GM06990 (cell line): Measurements from ENCODE around the gene GPR161.

ENCODE experiments used
- DNase-seq: peaks from one replicate; pipeline ENCODE4 v3.0.0-alpha.2; 2011; ENCODE audit not compliant: insufficient read length; ENCODE audit errors: extremely low read depth
- H3K27me3 ChIP-seq: replicated peaks from 2 replicates; pipeline ENCODE4 v1.6.0; 2011; ENCODE audit warnings: low read length; ENCODE audit not compliant: control insufficient read depth, insufficient read depth
- H3K36me3 ChIP-seq: 2 replicates; pipeline ENCODE4 v1.5.1; 2011; ENCODE audit warnings: low read length; ENCODE audit not compliant: control insufficient read depth, insufficient read depth
- H3K4me3 ChIP-seq: replicated peaks from 2 replicates; pipeline ENCODE4 v1.5.1; 2011; ENCODE audit warnings: low read depth, mild to moderate bottlenecking, control low read depth, low read length
- TF ChIP-seq, protein P1 (sequence below): IDR thresholded peaks from 2 replicates; pipeline ENCODE4 v1.5.1; 2011; ENCODE audit warnings: low read length, control low read depth, mild to moderate bottlenecking, inconsistent platforms; ENCODE audit not compliant: insufficient read depth, poor library complexity, severe bottlenecking

The GPR161 gene

DNA sequence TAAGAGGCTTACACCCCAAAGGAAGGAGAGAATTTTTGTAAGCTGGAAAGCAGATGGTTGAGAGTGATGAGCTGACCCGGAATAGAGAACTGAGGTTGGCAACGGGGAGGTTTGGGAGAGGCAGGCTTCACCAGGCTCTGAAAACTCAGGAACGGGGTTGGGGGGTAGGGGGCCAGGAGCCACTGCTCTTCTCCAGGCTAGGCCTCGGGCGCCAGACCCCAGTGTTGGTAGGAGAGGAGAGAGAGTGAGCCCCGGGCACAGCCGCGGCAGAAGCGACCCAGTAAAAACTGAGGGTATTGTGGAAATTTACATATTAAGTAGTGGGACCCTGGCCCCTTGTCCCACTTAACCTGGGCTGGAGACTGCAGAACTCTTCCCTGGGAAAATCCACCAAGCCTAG lies 45.7 kb downstream of the GPR161 start:
- TF ChIP-seq, protein P1, sequence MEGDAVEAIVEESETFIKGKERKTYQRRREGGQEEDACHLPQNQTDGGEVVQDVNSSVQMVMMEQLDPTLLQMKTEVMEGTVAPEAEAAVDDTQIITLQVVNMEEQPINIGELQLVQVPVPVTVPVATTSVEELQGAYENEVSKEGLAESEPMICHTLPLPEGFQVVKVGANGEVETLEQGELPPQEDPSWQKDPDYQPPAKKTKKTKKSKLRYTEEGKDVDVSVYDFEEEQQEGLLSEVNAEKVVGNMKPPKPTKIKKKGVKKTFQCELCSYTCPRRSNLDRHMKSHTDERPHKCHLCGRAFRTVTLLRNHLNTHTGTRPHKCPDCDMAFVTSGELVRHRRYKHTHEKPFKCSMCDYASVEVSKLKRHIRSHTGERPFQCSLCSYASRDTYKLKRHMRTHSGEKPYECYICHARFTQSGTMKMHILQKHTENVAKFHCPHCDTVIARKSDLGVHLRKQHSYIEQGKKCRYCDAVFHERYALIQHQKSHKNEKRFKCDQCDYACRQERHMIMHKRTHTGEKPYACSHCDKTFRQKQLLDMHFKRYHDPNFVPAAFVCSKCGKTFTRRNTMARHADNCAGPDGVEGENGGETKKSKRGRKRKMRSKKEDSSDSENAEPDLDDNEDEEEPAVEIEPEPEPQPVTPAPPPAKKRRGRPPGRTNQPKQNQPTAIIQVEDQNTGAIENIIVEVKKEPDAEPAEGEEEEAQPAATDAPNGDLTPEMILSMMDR = no peak
- Histone ChIP-seq H3K4me3 (no peak overlapping the region), H3K36me3 (no peaks in the 10 kb centered on the region), H3K27me3 (peaks cover 2% of the 10 kb centered on the region; the same call in 1 of the 2 replicates)
- DNase-seq = no peak

DNA sequence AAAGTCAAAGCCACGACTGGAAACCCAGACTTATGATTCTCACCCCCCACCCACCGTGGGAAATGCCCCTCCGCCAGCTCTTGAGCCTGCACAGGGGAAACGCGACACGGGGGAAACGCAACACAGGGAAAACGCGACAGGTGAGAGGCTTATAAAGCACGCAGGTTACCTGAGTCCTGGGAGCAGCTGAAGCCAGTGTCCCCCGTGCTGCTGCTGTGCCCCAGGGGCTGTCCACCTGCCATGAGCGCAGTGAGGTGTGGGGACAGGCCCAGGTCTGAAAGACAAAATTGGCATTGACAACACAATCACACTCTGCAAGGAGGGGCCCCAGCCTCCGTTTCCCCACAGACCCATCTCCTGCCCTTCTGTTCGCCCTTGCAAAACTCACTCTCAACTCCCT lies 46.3 kb downstream of the GPR161 start:
- Histone ChIP-seq H3K36me3 (no peaks in the 10 kb centered on the region), H3K4me3 (no peak overlapping the region), H3K27me3 (no peaks in the 10 kb centered on the region; the same call in 1 of the 2 replicates)
- no peak for DNase-seq
- TF ChIP-seq, protein P1 = no peak

DNA sequence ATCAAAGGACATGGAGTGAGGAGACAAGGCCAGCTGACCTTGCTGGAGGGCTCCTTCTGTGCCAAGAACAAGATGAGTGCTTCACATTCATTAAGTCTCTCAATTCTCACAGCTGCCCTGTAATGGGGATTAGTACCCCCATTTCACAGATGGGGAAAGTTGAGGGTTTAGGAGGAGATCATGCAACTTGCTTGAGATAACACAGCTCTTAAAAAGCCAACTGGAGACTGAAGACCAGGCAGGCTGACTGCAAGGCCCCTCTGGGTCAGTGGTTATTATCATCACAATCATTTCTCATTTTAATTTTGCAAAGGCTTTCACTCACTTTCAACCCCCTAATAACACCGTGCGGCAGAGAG lies 46.8 kb downstream of the GPR161 start:
- TF ChIP-seq, protein P1 = no peak
- Histone ChIP-seq H3K27me3 (no peaks in the 10 kb centered on the region), H3K4me3 (no peak overlapping the region), H3K36me3 (no peaks in the 10 kb centered on the region)
- DNase-seq = no peak

DNA sequence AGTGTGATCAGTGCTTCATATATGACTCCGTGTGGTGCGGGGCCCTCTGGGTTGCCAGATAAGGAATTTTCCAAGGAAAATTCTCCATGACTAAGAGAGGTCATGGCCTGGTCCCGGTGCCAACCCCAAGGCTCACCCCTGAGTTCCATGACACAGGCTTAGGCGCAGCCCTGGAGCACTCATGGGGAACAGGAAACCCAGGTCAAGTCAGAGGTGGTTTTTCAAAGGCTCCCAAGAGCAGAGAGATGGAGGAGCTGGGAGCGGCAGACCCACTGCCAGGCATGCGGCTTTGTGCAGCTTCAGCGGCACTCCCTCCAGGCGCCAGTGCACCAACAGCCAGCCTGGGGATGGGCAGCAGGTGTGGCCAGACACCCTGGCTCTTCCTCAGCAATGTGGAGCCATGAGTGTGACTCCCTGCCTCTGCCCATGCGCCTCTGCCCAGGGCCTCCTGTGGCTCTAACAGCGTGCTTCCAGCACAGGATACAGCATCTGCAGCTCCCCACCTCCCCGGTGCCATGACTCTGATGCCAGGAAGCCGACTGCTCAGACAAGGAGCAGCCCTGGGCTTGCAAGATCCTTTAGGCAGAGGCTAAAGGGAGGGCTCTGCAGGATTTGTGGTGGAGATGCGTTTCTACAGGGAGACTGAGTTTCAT lies 47.3 kb downstream of the GPR161 start:
- DNase-seq = no peak
- TF ChIP-seq, protein P1 = no peak
- Histone ChIP-seq H3K27me3 (no peaks in the 10 kb centered on the region), H3K4me3 (no peak overlapping the region), H3K36me3 (no peaks in the 10 kb centered on the region)

DNA sequence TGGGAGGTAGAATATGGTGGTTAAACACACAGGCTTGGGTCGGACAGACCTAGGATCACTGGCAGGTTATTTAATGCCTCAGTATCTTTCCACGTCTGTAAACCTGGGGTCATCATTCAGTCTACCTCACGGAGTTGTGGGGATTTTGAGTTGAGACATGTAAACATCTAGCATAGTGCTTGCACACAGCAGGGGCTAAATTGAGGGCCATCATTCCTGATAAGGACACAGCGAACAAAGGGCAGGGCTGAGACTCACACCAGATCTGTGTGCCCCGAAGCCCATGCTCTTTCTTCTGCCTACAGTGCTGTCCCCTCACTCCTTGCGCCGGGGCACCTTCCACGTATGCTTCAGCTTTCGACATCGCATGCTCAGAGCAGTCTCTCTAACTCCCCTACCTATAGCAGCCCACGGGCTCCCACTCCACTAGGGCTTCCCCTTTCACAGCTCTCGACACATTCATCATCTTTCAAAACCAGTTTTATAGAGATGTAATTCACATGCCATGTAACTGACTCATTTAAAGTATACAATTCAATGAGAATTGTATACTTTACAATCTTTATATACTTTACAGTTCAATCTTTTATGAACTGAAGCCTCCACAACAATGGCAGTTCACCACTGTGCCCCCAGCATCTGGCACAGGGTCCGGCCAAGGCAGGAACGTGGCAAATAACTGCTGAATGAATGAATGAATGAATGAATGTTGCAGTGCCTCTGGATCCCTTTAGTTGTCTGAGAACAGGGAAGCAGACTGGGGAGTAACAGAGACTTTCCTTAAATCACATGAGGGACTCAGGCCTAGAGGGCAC lies 48.0 kb downstream of the GPR161 start:
- Histone ChIP-seq H3K27me3 (no peaks in the 10 kb centered on the region), H3K36me3 (no peaks in the 10 kb centered on the region), H3K4me3 (no peak overlapping the region)
- TF ChIP-seq, protein P1 = no peak
- DNase-seq = no peak
